Endothelial cell of umbilical vein (primary cell): ENCODE results near the gene CHERP. TPM values are rescaled to one million over a fixed set of nuclear protein-coding genes. Genes with fewer than 3 reads are reported as not detected.

Experiments
- BruUV-seq: library from RNA; stranded (reverse); fragments of 400-500 nt; replicated peaks from 2 replicates; lab custom pipeline; 2021; lab: Mats Ljungman, UMichigan
- CTCF ChIA-PET: fragments of 300-600, 350-600 bp; sonication (Branson Sonifier 250); formaldehyde crosslinking; loops from one replicate; lab custom pipeline; 2021; ENCODE audit warnings: antibody characterized with exemption, inconsistent platforms; lab: Charles Lee
- POLR2A ChIA-PET: fragments of 300-600, 350-600 bp; sonication (Branson Sonifier 250); formaldehyde crosslinking; loops from one replicate; lab custom pipeline; 2021; ENCODE audit warnings: antibody characterized with exemption, inconsistent platforms; lab: Charles Lee
- DNase-seq: peaks from one replicate; pipeline ENCODE4 v3.0.0-alpha.2; 2011; ENCODE audit warnings: low read depth, low spot score
- FAIRE-seq: peaks from 2 replicates; lab custom pipeline; 2011; peaks lifted over from hg19 to GRCh38; lab: Jason Lieb, UNC
- H2AFZ ChIP-seq: 2 replicates; pipeline ENCODE4 v1.6.0; 2012; ENCODE audit warnings: low read depth, low read length, control low read depth, inconsistent platforms
- H3K27ac ChIP-seq: 2 replicates; pipeline ENCODE4 v1.5.1; 2011; ENCODE audit warnings: low read depth, mild to moderate bottlenecking, control low read depth, low read length, moderate library complexity; ENCODE audit not compliant: insufficient read depth
- H3K27me3 ChIP-seq, 2 experiments: 2 replicates each; pipeline versions ENCODE4 v1.6.0 to v1.6.1; 2011; ENCODE audit warnings: low read length in 2 of 2, mixed read lengths in 1 of 2; ENCODE audit not compliant: control insufficient read depth in 2 of 2, insufficient read depth in 2 of 2
- H3K36me3 ChIP-seq, 2 experiments: 2 replicates in 1 of 2; 3 replicates in 1 of 2; pipeline ENCODE4 v1.5.1; 2011; ENCODE audit warnings: low read length in 2 of 2, mild to moderate bottlenecking in 1 of 2, moderate library complexity in 1 of 2; ENCODE audit not compliant: control insufficient read depth in 2 of 2, insufficient read depth in 2 of 2; ENCODE audit errors: extremely low read depth in 1 of 2
- H3K4me1 ChIP-seq: 3 replicates; pipeline ENCODE4 v1.5.1; 2011; ENCODE audit warnings: mild to moderate bottlenecking, low read length; ENCODE audit not compliant: control insufficient read depth, insufficient read depth; ENCODE audit errors: extremely low read depth
- H3K4me2 ChIP-seq: 2 replicates; pipeline ENCODE4 v1.6.1; 2011; ENCODE audit warnings: low read length, control low read depth, mixed read lengths; ENCODE audit not compliant: insufficient read depth
- H3K4me3 ChIP-seq, 3 experiments: fragments of 200-600 bp in 1 of 3; sonication (generic), shearing (Covaris generic) in 1 of 3; replicated peaks in 1 of 3; 2 replicates each; pipeline ENCODE4 v1.5.1; 2011 to 2016; ENCODE audit warnings: control low read depth in 3 of 3, low read length in 3 of 3, mild to moderate bottlenecking in 2 of 3, inconsistent platforms in 1 of 3, low read depth in 1 of 3, moderate library complexity in 1 of 3; ENCODE audit not compliant: insufficient read depth in 1 of 3
- H3K79me2 ChIP-seq: 2 replicates; pipeline ENCODE4 v1.6.0; 2012; ENCODE audit warnings: low read length, inconsistent platforms; ENCODE audit not compliant: control insufficient read depth, insufficient read depth
- H3K9ac ChIP-seq: replicated peaks from 2 replicates; pipeline ENCODE3; 2011; ENCODE audit warnings: low read length, control low read depth; ENCODE audit not compliant: insufficient read depth; ENCODE audit errors: extremely low read depth
- H3K9me1 ChIP-seq: replicated peaks from 3 replicates; pipeline ENCODE4 v1.6.0; 2011; ENCODE audit warnings: mild to moderate bottlenecking, low read length; ENCODE audit not compliant: control insufficient read depth, insufficient read depth; ENCODE audit errors: extremely low read depth
- H3K9me3 ChIP-seq: replicated peaks from 2 replicates; pipeline ENCODE4 v1.5.1; 2012; ENCODE audit warnings: low read length, inconsistent platforms; ENCODE audit not compliant: control insufficient read depth, insufficient read depth
- H4K20me1 ChIP-seq: replicated peaks from 2 replicates; pipeline ENCODE3; 2011; ENCODE audit warnings: mild to moderate bottlenecking, low read length; ENCODE audit not compliant: control insufficient read depth, insufficient read depth; ENCODE audit errors: extremely low read depth
- CTCF ChIP-seq, 2 donors: IDR thresholded peaks; 1 replicate in 1 of 2; 2 replicates in 1 of 2; pipeline ENCODE4 v1.5.1; 2011; ENCODE audit warnings: low read length in 2 of 2, mild to moderate bottlenecking in 2 of 2, moderate library complexity in 2 of 2, control low read depth in 1 of 2, inconsistent platforms in 1 of 2, low read depth in 1 of 2; ENCODE audit not compliant: insufficient read depth in 1 of 2; ENCODE audit errors: extremely low read depth in 1 of 2
- EZH2 ChIP-seq: IDR thresholded peaks from 2 replicates; pipeline ENCODE4 v1.6.1; 2012; ENCODE audit warnings: borderline replicate concordance, low read depth, mild to moderate bottlenecking, moderate library complexity, low read length, inconsistent platforms; ENCODE audit not compliant: severe bottlenecking
- FOS ChIP-seq: IDR thresholded peaks from 2 replicates; pipeline ENCODE4 v1.6.1; 2011; ENCODE audit warnings: mild to moderate bottlenecking, low read length, moderate library complexity, borderline replicate concordance; ENCODE audit not compliant: insufficient read depth
- GATA2 ChIP-seq: IDR thresholded peaks from 2 replicates; pipeline ENCODE4 v1.7.0; 2011; ENCODE audit warnings: low read depth, mild to moderate bottlenecking, moderate library complexity, mixed read lengths, low read length; ENCODE audit not compliant: insufficient read length, insufficient read depth
- JUN ChIP-seq: IDR thresholded peaks from 2 replicates; pipeline ENCODE4 v1.6.1; 2011; ENCODE audit warnings: borderline replicate concordance, low read depth; ENCODE audit not compliant: insufficient read length, insufficient read depth
- MYC ChIP-seq: IDR thresholded peaks from one replicate; pipeline ENCODE4 v1.6.1; 2011; ENCODE audit warnings: mild to moderate bottlenecking, low read depth, low read length
- POLR2A ChIP-seq: IDR thresholded peaks from 2 replicates; pipeline ENCODE4 v1.6.1; 2012; ENCODE audit warnings: low read depth, mild to moderate bottlenecking, control low read depth, low read length
- POLR2AphosphoS5 ChIP-seq: IDR thresholded peaks from 2 replicates; pipeline ENCODE4 v1.6.1; 2012; ENCODE audit warnings: low read depth, mild to moderate bottlenecking, control low read depth, low read length, moderate library complexity; ENCODE audit not compliant: insufficient read depth
- dilution Hi-C: fragments of 300-500 bp; cut with MboI; formaldehyde crosslinking; loops from one replicate; pipeline ENCODE4 v1.15.0; 2019; ENCODE audit warnings: low sequenced_read_pairs; ENCODE audit not compliant: extremely low pct_ligation_motif_present
- intact Hi-C: fragments of 100-400 bp; cut with micrococcal nuclease; formaldehyde crosslinking; loops from one replicate; pipeline ENCODE4 v1.10.0; 2022
- polyA plus RNA-seq, 4 experiments: library from polyadenylated mRNA; depleted of rRNA in 3 of 4; stranded (reverse) in 3 of 4; unstranded in 1 of 4; fragments of >200 nt; gene quantifications; 2 replicates each; pipeline versions ENCODE4 v1.2.1 to v1.2.3, GENCODE V29; 2011 to 2012; ENCODE audit warnings: missing spikeins in 1 of 4
- total RNA-seq: library from RNA; stranded (reverse); gene quantifications from 2 replicates; pipeline ENCODE4 v1.2.3, GENCODE V29; 2021

The CHERP gene
- total and polyA plus RNA-seq, 2 donors (not counting 3 experiments of a cell fraction or from before 2014, with no cell fraction given): 8.9 to 53.9 TPM

GRCh38 chr19:16540948-16541347, 1.3 kb downstream of the CHERP start:
- ChIA-PET CTCF (no interaction called here), POLR2A (no interaction called here)
- dilution Hi-C loops (no loop called here), intact Hi-C loops (loop anchor here (1.0 to 5.0 kb wide), 2 partner anchors 87 to 104 kb away; partner anchors contain the start of gene MED26)
- TF ChIP-seq GATA2 (no peak), EZH2 (no peak), JUN (no peak), CTCF (IDR thresholded peaks at IDR 0.05; ENCODE audit: extremely low read depth in 1 of 2, insufficient read depth in 1 of 2, low read depth in 1 of 2, low read length in 2 of 2) (no peak), FOS (no peak), MYC (no peak), POLR2A (no peak), POLR2AphosphoS5 (no peak)
- no peak for FAIRE-seq
- peaks cover 70% of the 10 kb centered on the region for H3K79me2 ChIP-seq
- DNase-seq: no peak
- no peaks in the 10 kb centered on the region for H3K9me3 ChIP-seq
- BruUV-seq: no TSS peak
- H3K4me1 ChIP-seq: peaks cover 12% of the 10 kb centered on the region
- H3K9ac ChIP-seq: peak overlapping the region; percentile 94
- peak overlapping the region in 2 of 3 experiments; percentile 66 to 85 for H3K4me3 ChIP-seq
- peaks cover 9 to 16% of the 10 kb centered on the region in 2 experiments for H3K36me3 ChIP-seq
- no peaks in the 10 kb centered on the region for H3K27me3 ChIP-seq
- H4K20me1 ChIP-seq: no peaks in the 10 kb centered on the region
- H3K9me1 ChIP-seq: no peaks in the 10 kb centered on the region
- H2AFZ ChIP-seq: no peak overlapping the region
- peak overlapping the region; percentile 70 for H3K27ac ChIP-seq
- peak overlapping the region; percentile 80 for H3K4me2 ChIP-seq
